Gastrocnemius medialis (tissue), 4 donors: ENCODE results near the gene GJB4.

Source experiments
- POLR2A ChIP-seq, 2 donors: fragments of 450-650 bp; IDR thresholded peaks; one replicate each; pipeline ENCODE4 v1.6.1; 2017; ENCODE audit warnings: antibody characterized with exemption in 2 of 2, mild to moderate bottlenecking in 2 of 2, moderate library complexity in 2 of 2
- TF ChIP-seq, protein P1 (sequence below), 5 experiments: fragments of 450-650 bp in 3 of 5; fragments of 200-600 bp in 2 of 5; sonication (generic) in 2 of 5; IDR thresholded peaks in 4 of 5; conservative IDR thresholded peaks in 1 of 5; 1 replicate in 4 of 5; 2 replicates in 1 of 5; pipeline ENCODE4 v1.5.1; 2016 to 2019; ENCODE audit warnings: antibody characterized with exemption in 5 of 5, mild to moderate bottlenecking in 3 of 5, moderate library complexity in 3 of 5

- no peak for TF ChIP-seq POLR2A (IDR thresholded peaks at IDR 0.05)
- TF ChIP-seq, protein P1, sequence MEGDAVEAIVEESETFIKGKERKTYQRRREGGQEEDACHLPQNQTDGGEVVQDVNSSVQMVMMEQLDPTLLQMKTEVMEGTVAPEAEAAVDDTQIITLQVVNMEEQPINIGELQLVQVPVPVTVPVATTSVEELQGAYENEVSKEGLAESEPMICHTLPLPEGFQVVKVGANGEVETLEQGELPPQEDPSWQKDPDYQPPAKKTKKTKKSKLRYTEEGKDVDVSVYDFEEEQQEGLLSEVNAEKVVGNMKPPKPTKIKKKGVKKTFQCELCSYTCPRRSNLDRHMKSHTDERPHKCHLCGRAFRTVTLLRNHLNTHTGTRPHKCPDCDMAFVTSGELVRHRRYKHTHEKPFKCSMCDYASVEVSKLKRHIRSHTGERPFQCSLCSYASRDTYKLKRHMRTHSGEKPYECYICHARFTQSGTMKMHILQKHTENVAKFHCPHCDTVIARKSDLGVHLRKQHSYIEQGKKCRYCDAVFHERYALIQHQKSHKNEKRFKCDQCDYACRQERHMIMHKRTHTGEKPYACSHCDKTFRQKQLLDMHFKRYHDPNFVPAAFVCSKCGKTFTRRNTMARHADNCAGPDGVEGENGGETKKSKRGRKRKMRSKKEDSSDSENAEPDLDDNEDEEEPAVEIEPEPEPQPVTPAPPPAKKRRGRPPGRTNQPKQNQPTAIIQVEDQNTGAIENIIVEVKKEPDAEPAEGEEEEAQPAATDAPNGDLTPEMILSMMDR (IDR thresholded peaks at IDR 0.05 in 4 of 5, conservative IDR thresholded peaks at IDR 0.05 in 1 of 5), result peak in 4 of 5 experiments; percentile 14 to 24 (median 20)
Observed at GRCh38 chr1:34787461-34788420, 28.2 kb downstream of the GJB4 start.
